GM18498 (cell line): ENCODE measurements around the gene PHYH.

Experiments
- ATAC-seq: cut with Tn5 transposase; IDR thresholded peaks from one replicate; pipeline ENCODE4 v1.9.1; 2021; ENCODE audit warnings: mild to moderate bottlenecking, moderate library complexity; ENCODE audit not compliant: unreplicated experiment

Gene PHYH

DNA sequence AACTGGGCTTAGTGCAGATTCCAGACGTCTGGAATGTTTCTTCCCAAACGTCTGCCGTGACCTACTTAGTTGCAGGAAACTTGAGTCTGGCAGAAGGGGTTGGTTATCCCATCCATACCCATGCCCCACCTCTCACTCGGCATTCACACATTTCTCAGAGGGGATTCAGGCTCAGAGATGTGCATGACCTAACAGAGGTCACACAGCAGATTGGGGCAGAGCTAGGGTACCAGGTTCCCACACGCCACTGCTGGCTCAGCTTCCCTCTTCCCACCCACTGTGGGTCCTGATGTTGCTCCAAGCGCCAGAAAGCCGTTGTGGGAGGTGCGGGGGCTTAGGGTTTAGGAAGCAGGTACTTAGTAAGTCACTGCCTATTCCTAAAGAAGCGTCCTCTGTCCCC lies 68.7 kb downstream of the PHYH start:
- ATAC-seq: no peak
